ENCODE results near the gene MFSD6. TPM values are rescaled to one million over a fixed set of nuclear protein-coding genes. Genes with fewer than 3 reads are reported as not detected.

Gene MFSD6
- total and polyA plus RNA-seq, 9 donors, result 7.7 to 68.1 (median 11.8) TPM

GRCh38 chr2:190432567-190433231, 24.5 kb downstream of the MFSD6 start:
- Histone ChIP-seq H3K27me3 (no peaks in the 10 kb centered on the region), H3K4me1 (ENCODE audit: insufficient read depth) (peaks cover 9% of the 10 kb centered on the region), H3K9me3 (no peaks in the 10 kb centered on the region), H3K27ac (no peak overlapping the region), H3K4me3 (no peak overlapping the region), H3K36me3 (no peaks in the 10 kb centered on the region)
- no peak for DNase-seq
- no peak for TF ChIP-seq CTCF (IDR thresholded peaks at IDR 0.05)
- no peak for TF ChIP-seq POLR2A (IDR thresholded peaks at IDR 0.05)
- no peak for TF ChIP-seq EP300 (IDR thresholded peaks at IDR 0.05)
- intact Hi-C loops (cut with DNase I), result no loop called here
- WGBS, 3 donors, result 58 to 73% (median 61%) methylated on average over 5 of the region's 5 CpGs

GRCh38 chr2:190435031-190435670, 27.0 kb downstream of the MFSD6 start:
- Histone ChIP-seq H3K9me3 (no peaks in the 10 kb centered on the region), H3K27ac (no peak overlapping the region), H3K4me3 (no peak overlapping the region), H3K27me3 (no peaks in the 10 kb centered on the region), H3K36me3 (no peaks in the 10 kb centered on the region), H3K4me1 (ENCODE audit: insufficient read depth) (peaks cover 9% of the 10 kb centered on the region)
- TF ChIP-seq POLR2A (IDR thresholded peaks at IDR 0.05), result no peak
- no peak for TF ChIP-seq EP300 (IDR thresholded peaks at IDR 0.05)
- no peak for TF ChIP-seq CTCF (IDR thresholded peaks at IDR 0.05)
- WGBS, 3 donors, result 91 to 97% (median 95%) methylated on average over 2 of the region's 2 CpGs
- intact Hi-C loops (cut with DNase I), result no loop called here
- no peak for DNase-seq

- intact Hi-C loops (cut with DNase I), result no loop called here
- Histone ChIP-seq H3K27ac (no peak overlapping the region), H3K4me1 (ENCODE audit: insufficient read depth) (peaks cover 12% of the 10 kb centered on the region), H3K9me3 (no peaks in the 10 kb centered on the region), H3K4me3 (no peak overlapping the region), H3K27me3 (no peaks in the 10 kb centered on the region), H3K36me3 (no peaks in the 10 kb centered on the region)
- WGBS, 3 donors, result 94 to 99% (median 99%) methylated on average over 5 of the region's 5 CpGs
- TF ChIP-seq CTCF (IDR thresholded peaks at IDR 0.05) (no peak), EP300 (IDR thresholded peaks at IDR 0.05) (no peak), POLR2A (IDR thresholded peaks at IDR 0.05) (no peak)
- DNase-seq, result no peak
These were observed 28.4 kb downstream of the MFSD6 start for GRCh38 chr2:190436557-190436956.

GRCh38 chr2:190440113-190440512, 32.0 kb downstream of the MFSD6 start:
- H3K4me1 ChIP-seq (ENCODE audit: insufficient read depth), result peaks cover 11% of the 10 kb centered on the region
- DNase-seq, result no peak
- intact Hi-C loops (cut with DNase I), result no loop called here

More at GRCh38 chr2:190440113-190440512, 32.0 kb downstream of the MFSD6 start:
- Histone ChIP-seq H3K36me3 (no peaks in the 10 kb centered on the region), H3K27ac (no peak overlapping the region), H3K27me3 (no peaks in the 10 kb centered on the region), H3K4me3 (no peak overlapping the region), H3K9me3 (no peaks in the 10 kb centered on the region)
- TF ChIP-seq POLR2A (IDR thresholded peaks at IDR 0.05), result no peak
- TF ChIP-seq CTCF (IDR thresholded peaks at IDR 0.05), result no peak
- TF ChIP-seq EP300 (IDR thresholded peaks at IDR 0.05), result no peak

Data from ovary (tissue), 9 donors.